HG03039 (cell line): ENCODE results near the gene SCP2.

Experiments used
- ATAC-seq: cut with Tn5 transposase; IDR thresholded peaks from one replicate; pipeline ENCODE4 v1.9.1; 2021; ENCODE audit warnings: mild to moderate bottlenecking, moderate library complexity; ENCODE audit not compliant: unreplicated experiment

Gene SCP2

GRCh38 chr1:53093778-53094532 lies 166.9 kb downstream of the SCP2 start:
- ATAC-seq: no peak

- ATAC-seq: no peak
Observed at GRCh38 chr1:53094533-53094919, 167.4 kb downstream of the SCP2 start.
